Neural progenitor cell (in vitro differentiated cells): ENCODE measurements around the gene XRN1.

ENCODE experiments used
- EZH2 ChIP-seq: fragments of 200-600 bp; sonication (generic); IDR thresholded peaks from 2 replicates; pipeline ENCODE4 v1.6.1; 2017; ENCODE audit warnings: antibody characterized with exemption, mild to moderate bottlenecking, moderate library complexity
- TF ChIP-seq, protein P1 (sequence below): fragments of 200-600 bp; sonication (generic); IDR thresholded peaks from 2 replicates; pipeline ENCODE4 v1.5.1; 2017; ENCODE audit warnings: antibody characterized with exemption, mild to moderate bottlenecking

DNA sequence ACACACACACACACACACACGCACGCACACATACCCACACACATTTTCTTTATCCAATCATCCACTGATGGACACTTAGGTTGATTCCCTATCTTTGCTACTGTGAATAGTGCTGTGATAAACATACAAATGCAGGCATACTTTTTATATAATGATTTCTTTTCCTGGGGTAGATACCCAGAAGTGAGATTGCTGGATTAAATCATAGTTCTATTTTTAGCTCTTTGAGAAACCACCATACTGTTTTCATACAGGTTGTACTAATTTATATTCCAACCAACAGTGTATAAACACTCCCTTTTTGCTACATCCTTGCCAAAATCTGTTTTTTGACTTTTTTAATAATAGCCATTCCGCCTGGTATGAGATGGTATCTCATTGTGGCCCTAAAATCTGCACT is 127.9 kb downstream of the XRN1 start:
- TF ChIP-seq, protein P1, sequence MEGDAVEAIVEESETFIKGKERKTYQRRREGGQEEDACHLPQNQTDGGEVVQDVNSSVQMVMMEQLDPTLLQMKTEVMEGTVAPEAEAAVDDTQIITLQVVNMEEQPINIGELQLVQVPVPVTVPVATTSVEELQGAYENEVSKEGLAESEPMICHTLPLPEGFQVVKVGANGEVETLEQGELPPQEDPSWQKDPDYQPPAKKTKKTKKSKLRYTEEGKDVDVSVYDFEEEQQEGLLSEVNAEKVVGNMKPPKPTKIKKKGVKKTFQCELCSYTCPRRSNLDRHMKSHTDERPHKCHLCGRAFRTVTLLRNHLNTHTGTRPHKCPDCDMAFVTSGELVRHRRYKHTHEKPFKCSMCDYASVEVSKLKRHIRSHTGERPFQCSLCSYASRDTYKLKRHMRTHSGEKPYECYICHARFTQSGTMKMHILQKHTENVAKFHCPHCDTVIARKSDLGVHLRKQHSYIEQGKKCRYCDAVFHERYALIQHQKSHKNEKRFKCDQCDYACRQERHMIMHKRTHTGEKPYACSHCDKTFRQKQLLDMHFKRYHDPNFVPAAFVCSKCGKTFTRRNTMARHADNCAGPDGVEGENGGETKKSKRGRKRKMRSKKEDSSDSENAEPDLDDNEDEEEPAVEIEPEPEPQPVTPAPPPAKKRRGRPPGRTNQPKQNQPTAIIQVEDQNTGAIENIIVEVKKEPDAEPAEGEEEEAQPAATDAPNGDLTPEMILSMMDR, result no peak
- no peak for TF ChIP-seq EZH2
